LNCaP clone FGC (cell line): ENCODE data around the gene ZNF440.
"Not testable (repeated sequence)": the region's sequence is repeated elsewhere in the genome, so short reads cannot be mapped to it uniquely, and the experiment has no call there.

ENCODE experiments used
- DNase-seq: peaks from one replicate; pipeline ENCODE4 v3.0.0-alpha.2; 2011; ENCODE audit warnings: low read depth
- H3K4me3 ChIP-seq: 2 replicates; pipeline ENCODE4 v1.5.1; 2011; ENCODE audit warnings: mild to moderate bottlenecking, low read depth, low read length, control low read depth
- CTCF ChIP-seq: IDR thresholded peaks from 2 replicates; pipeline ENCODE4 v1.5.1; 2012; ENCODE audit warnings: mild to moderate bottlenecking; ENCODE audit not compliant: control insufficient read depth, insufficient read depth; ENCODE audit errors: extremely low read depth

ZNF440 gene

DNA sequence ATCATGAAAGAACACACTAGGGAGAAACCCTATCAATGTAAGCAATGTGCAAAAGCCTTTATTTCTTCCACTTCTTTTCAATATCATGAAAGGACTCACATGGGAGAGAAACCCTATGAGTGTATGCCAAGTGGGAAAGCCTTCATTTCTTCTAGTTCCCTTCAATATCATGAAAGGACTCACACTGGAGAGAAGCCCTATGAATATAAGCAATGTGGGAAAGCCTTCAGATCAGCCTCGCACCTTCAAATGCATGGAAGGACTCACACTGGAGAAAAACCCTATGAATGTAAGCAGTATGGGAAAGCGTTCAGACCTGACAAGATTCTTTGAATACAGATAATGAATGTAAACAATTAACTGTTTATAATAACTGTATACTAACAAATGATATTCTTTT is 19.5 kb downstream of the ZNF440 start:
- TF ChIP-seq CTCF, result no peak
- H3K4me3 ChIP-seq, result no peak overlapping the region

GRCh38 chr19:11835626-11836066 is 21.6 kb downstream of the ZNF440 start:
- not testable (repeated sequence) for H3K4me3 ChIP-seq, DNase-seq

More for the DNA sequence above, 19.5 kb downstream of the ZNF440 start:
- DNase-seq, result no peak

DNA sequence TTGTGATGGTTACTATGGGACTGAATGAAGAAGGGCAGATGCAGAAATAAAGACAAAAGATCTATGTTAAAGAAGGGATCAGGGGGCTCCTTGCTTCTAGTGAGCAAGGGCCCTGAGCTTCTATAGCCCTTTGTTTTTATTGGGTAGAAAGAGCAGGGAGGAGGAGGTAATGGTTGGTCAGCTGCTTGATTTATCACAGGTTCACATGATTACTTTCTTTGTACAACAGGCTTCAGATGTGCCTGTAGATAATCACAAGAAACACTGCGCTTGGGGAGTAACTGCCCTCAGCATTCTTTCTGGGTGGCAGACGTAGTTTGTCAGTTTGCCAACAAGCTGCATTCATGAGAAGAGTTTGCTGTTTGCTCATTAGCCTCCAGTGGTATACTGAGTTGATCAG is 29.6 kb downstream of the ZNF440 start:
- H3K4me3 ChIP-seq, result no peak overlapping the region
- DNase-seq, result no peak
- no peak for TF ChIP-seq CTCF

DNA sequence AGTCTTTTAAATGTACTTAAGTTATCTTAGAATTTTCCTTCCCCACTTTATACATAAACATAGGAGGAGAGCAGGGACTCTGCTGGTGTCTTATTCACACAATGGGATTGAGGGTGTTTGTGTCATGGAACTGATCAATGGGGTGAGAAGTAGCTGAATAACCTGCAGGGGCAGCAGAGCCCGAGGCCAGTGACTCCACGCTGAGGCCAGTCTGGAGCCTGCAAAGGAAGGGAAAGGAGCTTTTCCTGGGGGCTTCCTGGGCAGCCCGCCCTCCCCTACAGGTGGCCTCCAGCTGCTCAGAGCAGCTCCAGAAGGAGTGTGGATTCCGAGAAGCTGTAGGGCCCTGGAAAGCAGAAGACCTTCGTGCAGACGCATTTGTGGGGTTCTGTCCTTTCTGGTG is 33.5 kb downstream of the ZNF440 start:
- DNase-seq, H3K4me3 ChIP-seq: not testable (repeated sequence)

GRCh38 chr19:11848200-11848593 is 34.1 kb downstream of the ZNF440 start:
- TF ChIP-seq CTCF, result no peak
- no peak overlapping the region for H3K4me3 ChIP-seq
- no peak for DNase-seq

DNA sequence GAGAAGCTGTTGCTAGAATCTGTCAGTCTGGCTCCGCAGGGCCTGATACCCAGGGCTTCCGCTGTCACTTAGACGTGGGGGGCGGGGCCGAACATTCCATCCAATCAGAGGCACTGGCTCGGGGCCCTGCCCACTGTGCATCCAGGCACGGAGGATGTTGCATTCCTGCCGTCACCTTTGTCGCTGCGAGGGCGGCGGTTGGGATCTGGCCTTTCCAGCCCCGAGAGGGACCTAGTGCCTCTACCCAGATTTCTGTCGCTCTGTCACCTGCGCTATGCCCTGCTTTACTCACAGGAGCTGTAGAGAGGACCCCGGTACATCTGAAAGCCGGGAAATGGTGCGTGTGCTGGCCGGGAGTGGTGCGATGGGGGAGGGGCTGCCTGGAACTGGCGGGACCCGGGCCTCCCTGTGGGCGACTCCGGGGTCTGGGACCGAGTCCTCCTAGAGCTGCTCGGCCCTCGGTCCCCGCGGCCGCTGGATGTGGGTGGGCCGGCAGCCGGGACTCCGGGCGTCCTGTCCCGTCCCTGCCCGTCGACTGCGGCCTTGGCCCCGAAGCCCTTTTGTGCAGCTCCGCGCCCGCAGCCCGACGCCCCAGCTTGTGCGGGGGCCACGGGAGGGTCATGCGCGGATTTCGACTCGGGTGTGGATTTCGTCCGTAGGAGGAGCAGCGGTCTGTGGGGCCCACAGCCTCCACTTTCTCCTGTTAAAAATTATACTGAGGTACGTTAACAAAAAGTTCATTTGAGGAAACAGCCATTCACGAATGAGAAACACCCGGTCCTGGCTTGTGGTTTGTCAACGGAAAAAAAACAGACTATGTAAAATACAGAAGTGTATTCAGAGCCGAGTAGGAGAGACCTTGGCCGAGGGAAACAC is 34.8 kb downstream of the ZNF440 start, which contains the start of gene ZNF439:
Gene ZNF439 (plus strand): TSS at position 133 of the 876 bp plus-strand sequence. CDS start 142 bp downstream, at position 275.
- H3K4me3 ChIP-seq, result no peak within 1 kb of the TSS
- TF ChIP-seq CTCF, result no peak
- DNase-seq, result no peak

DNA sequence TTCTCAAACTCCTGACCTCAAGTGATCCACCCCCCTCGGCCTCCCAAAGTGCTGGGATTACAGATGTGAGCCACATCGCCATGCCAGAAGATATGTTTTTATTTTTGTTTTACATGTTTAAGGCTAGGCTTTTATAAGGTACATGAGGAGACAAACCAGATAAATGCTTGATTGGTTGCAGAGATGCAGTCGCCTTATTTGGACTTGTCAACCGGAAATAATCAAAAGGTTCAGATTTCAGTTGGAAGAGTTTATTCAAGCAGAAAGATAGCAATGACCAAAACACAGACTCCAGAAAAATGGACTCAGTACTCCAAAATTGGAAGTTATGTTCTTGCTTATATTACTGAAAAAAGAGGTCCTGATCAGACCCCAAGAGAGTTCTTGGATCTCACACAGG is 36.2 kb downstream of the ZNF440 start:
- H3K4me3 ChIP-seq, DNase-seq: not testable (repeated sequence)

- no peak overlapping the region for H3K4me3 ChIP-seq
- TF ChIP-seq CTCF, result no peak
- no peak for DNase-seq
These were observed 39.3 kb downstream of the ZNF440 start for GRCh38 chr19:11853358-11853757.
